ENCODE results near the gene DBI.

Gene DBI

GRCh38 chr2:119366649-119367471, at the start of gene DBI, which contains the start of gene C2orf76:
TSS of gene DBI (plus strand) at chr2:119366977. CDS start at chr2:119367052, 75 bp downstream.
TSS of gene C2orf76 (minus strand) at chr2:119366834. CDS start at chr2:119339959, 26,875 bp downstream.
- peak; percentile 85 to 92 for DNase-seq

- DNase-seq: no peak
These were observed 49.2 kb upstream of the DBI start for GRCh38 chr2:119317554-119317953.

DNA sequence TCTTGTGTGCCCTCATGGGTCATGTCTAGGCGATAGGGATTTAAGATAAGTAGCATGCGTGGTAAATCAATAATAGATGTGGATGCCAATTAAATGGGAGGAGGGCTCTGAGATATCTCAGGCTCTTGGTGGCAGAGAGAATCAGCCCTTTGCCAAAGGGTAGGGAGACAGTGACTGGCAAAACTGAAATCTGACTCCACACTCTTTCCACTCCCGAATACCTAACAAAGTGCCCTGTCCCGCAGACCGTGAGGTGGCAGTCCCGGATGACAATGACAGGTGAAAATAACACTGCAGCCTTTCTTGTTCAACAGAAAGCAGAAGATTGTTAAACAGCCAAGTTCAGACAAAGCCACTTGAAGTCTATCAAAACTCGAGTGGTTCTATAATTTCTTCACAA, 47.2 kb upstream of the DBI start:
- no peak for DNase-seq

DNA sequence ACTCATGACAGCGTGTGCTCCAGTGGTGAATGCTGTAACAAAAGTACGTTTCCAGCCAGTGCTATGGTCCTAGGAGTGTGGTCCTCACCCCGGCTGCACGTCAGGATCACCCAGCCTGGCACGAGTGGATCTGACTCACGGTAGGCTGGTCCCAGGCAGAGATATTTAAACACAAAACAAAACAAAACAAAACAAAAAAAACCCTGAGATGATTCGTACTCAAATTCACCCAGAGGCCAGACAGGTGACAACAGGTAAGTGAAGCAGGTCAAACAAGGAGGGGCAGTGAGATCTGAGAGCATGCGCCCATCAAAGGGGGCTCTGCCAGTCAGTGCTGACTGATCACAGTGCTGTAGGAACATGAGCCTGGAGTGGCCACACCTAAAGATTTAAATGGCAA, 43.3 kb upstream of the DBI start:
- no peak for DNase-seq

DNA sequence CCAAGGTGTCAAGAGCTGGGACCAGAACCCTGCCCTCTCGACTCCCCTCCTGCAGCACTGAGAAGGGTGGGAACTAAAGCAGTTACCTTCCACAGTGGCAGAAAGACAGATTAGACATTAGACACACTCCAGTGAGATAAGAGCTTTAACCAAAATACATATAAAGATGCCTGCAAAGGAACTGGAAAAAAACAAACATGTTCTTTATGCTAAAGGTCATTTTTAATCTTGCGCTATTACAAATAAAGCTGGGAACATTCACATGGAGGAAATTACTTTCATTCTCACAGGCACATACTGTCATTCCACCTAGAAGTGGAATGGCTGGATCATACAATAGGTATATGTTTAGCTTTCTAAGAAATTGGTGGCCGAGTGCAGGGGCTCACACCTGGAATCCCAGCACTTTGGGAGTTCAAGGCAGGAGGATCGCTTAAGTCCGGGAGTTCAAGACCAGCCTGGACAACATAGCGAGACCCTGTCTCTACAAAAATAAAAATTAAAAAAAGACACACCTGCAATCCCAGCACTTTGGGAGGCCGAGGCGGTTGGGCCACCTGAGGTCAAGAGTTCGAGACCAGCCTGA, 42.0 kb upstream of the DBI start:
- no peak for DNase-seq

GRCh38 chr2:119326938-119327337, 39.8 kb upstream of the DBI start:
- no peak for DNase-seq

DNA sequence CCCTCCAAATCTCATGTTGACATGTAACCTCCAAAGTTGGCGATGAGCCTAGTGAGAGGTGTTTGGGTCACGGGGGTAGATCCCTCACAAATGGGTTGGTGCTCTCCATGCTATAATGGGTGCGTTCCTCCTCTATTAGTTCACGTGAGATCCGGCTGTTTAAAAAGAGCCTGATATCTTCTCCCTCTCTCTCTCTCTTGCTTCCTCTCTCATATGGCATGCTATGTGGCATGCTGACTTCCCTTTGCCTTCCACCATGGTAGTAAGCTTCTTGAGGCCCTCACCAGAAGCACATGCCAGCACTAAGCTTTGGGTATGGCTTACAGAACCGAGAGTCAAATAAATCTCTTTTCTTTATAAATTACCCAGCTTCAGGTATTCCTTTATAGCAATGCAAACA, 39.3 kb upstream of the DBI start:
- DNase-seq: no peak

- no peak for DNase-seq
These were observed 33.8 kb upstream of the DBI start for GRCh38 chr2:119332953-119333352.

- no peak for DNase-seq
These were observed 33.4 kb upstream of the DBI start for GRCh38 chr2:119333360-119333759.

DNA sequence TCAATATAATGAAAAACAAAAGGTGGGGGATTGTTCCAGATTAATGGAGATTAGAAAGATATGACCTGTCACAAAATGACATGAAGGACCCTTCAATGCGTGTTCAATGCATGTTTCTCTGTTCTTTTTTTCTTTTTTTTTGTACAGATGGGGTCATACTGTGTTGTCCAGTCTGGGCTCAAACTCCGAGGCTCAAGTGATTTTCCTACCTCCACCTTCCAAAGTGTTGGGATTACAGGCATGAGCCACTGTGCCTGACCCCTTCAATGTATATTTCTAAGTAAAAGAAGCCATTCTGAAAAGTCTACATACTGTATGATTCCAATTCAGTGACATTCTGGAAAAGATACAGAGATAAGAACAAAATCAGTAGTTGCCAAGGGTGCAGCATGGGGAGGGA, 32.9 kb upstream of the DBI start:
- no peak for DNase-seq

- no peak for DNase-seq
These were observed 29.0 kb upstream of the DBI start for GRCh38 chr2:119337749-119338148.

- DNase-seq: no peak
These were observed 28.5 kb upstream of the DBI start for GRCh38 chr2:119338272-119338671.

GRCh38 chr2:119338826-119339561, 27.8 kb upstream of the DBI start:
- DNase-seq: no peak

DNA sequence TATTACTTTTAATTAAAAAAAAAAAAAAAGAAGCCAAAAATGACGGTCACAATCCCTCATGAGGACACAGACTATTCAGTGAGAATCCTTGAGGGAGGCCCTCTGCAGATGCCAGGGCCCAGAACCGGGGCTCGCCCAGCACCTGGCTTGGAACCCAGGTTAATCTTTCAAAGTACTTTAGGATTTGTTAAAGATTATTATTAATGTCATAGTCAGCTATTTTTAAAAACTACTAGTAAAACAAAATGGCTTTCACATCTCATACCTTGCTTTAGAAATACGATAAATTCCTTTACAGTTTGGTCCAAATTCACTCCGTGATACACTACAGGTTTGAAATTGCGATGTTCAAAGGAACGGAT, 27.2 kb upstream of the DBI start:
- DNase-seq: no peak

- DNase-seq: no peak
These were observed 25.1 kb upstream of the DBI start for GRCh38 chr2:119341684-119342083.

- DNase-seq: no peak
These were observed 17.5 kb upstream of the DBI start for GRCh38 chr2:119349289-119349688.

DNA sequence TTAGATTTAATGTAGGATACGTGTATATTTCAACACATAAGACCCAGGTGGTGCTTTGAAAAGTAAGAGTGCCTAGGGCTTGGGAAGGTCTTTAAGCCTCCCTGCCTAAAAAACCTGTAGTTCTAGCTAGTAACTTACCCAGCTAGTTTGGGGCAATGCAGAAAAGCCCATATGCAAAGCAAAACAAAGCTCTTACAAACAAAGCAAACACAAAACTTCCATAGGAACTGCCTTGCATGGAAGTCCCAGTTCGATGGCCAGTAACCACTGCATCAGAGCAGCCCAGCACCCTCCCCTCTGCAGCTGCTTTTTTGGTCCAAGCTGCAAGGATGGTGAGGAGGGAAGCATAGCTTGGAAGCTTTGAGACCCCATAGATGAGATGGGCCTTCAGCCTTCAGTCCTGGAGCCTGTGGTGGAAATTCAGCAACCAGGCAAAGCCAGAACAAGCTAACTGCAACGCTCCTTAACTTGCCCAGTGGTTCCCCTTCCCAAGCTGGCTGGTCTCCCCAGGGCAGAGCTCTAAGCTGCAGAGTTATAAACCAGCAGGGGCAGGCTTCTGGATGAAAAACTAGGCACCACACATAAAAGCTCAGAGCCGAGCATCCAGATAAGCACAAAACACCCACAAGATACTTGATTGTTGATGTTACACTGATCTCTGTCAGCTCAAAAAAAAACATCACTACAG, 16.3 kb upstream of the DBI start:
- DNase-seq: no peak

DNA sequence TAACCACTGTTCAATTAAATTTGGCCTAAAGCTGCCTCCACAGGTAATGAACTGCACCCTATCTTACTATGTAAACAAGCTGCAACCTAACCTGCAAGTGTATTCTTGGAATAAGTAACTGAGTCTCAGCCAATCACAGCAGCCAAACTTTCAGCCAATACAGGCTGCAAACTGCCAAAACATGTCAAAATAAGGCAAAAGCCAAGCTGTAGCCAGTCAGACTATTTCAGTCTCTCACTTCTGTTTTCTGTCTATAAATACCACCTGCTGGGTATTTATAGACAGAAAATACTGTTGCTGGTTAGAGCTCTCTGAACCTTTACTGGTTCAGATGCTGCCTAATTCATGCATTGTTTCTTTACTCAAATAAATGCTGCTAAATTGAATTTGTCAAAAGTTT, 14.4 kb upstream of the DBI start:
- DNase-seq: no peak

DNA sequence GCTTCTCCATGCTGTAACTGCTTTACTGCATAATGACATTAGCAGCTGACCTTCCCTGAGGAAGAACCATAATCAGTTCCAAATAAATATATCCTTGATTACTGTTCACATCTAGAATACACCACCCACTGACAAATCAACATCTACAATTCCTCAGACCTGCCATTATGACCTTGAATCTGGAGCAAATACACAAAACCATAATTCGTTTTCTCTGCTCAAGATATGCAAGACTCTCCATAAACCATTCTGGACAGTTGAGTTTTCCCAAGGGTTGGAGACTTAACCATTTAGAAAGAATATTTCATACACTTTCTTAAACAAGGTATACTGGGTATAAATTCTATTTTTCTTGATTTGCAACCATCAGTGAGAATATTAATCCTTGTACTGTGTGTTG, 11.9 kb upstream of the DBI start:
- no peak for DNase-seq

- DNase-seq: no peak
These were observed 7.0 kb upstream of the DBI start for GRCh38 chr2:119359774-119360173.

DNA sequence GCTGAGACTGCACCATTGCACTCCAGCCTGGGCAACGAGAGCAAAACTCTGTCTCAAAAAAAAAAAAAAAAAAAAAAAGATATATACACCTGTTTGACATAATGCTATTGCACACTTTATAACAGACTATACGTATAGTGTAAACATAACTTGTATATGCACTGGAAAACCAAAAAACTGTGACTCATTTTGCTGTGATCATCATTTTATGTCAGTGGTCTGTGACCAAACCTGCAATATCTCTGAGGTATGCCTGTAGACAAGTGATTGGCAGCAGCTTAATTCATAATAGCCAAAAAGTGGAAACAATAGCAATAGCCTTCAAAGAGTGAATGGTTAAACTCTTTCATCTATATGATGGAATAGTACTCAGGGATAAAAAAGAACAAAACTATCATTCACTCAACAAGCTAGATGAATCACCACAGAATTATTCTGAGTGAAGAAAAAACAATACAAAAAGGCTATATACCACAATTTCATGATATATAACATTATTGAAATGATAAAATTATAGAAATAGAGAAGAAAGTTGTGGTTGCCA, 6.3 kb upstream of the DBI start:
- no peak for DNase-seq

GRCh38 chr2:119364798-119365197, 2.0 kb upstream of the DBI start:
- no peak for DNase-seq

GRCh38 chr2:119365436-119365835, 1.3 kb upstream of the DBI start:
- no peak for DNase-seq
